ENCODE measurements around the gene TMEM135. TPM values are rescaled to one million over a fixed set of nuclear protein-coding genes. Genes with fewer than 3 reads are reported as not detected.

Gene TMEM135
- total RNA-seq (ENCODE audit: low replicate concordance), result 9.6 and 23.2 TPM in 2 replicates

GRCh38 chr11:87037450-87038234 lies at the start of gene TMEM135:
TMEM135 (plus strand) TSS chr11:87037934; CDS start chr11:87038046, 112 bp downstream.

Other genes with a start within 250 kb of the TMEM135 start
- gene PRSS23, start 237.4 kb upstream of the TMEM135 start, total RNA-seq (ENCODE audit: low replicate concordance), result 262 and 373 TPM in 2 replicates
- gene FZD4, start 82.5 kb upstream of the TMEM135 start, total RNA-seq (ENCODE audit: low replicate concordance), result 11.6 and 98.8 TPM in 2 replicates